Thyroid gland (tissue), 4 donors: ENCODE data around the gene NFU1.

Experiments
- POLR2A ChIP-seq, 2 donors: fragments of 450-650 bp; IDR thresholded peaks; one replicate each; pipeline ENCODE4 v1.6.1; 2017; ENCODE audit warnings: antibody characterized with exemption in 2 of 2, mild to moderate bottlenecking in 2 of 2, moderate library complexity in 1 of 2
- TF ChIP-seq, protein P1 (sequence below), 6 experiments: fragments of 200-600 bp in 3 of 6; fragments of 450-650 bp in 3 of 6; sonication (generic) in 3 of 6; IDR thresholded peaks; one replicate each; pipeline ENCODE4 v1.5.1; 2016 to 2019; ENCODE audit warnings: antibody characterized with exemption in 6 of 6, mild to moderate bottlenecking in 2 of 6, inconsistent platforms in 1 of 6, moderate library complexity in 1 of 6

DNA sequence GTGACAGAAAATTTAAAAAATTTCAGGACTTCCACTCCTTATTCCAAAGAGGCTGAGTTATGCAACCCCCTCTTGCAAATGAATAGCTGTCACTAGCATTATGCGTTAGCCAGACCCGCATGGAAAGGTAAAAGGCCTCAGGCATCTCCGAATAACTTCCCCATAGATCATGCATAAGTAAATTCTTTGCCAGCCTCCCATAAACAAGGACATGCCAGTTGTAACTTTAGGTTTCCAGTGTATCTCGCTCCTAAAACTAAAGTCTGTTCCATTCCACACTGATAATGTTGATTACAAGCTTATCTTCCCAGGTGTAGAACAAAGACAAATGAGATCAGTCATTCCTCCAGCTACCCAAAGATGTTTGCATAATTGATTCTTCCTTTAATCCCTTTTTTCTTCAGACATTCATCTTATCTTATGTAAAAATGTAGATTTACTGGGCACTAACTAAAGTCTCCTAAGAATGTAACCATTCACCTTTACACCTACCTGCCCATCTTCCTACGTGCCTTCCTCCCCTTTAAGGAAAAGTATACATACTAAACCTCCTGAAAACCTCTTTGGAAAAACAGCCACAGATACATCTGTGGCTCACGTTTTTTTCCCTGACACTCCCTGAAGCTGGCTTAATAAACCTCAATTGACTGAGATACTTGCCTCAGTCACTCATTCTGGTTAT is 13.6 kb upstream of the NFU1 start:
- TF ChIP-seq, protein P1, sequence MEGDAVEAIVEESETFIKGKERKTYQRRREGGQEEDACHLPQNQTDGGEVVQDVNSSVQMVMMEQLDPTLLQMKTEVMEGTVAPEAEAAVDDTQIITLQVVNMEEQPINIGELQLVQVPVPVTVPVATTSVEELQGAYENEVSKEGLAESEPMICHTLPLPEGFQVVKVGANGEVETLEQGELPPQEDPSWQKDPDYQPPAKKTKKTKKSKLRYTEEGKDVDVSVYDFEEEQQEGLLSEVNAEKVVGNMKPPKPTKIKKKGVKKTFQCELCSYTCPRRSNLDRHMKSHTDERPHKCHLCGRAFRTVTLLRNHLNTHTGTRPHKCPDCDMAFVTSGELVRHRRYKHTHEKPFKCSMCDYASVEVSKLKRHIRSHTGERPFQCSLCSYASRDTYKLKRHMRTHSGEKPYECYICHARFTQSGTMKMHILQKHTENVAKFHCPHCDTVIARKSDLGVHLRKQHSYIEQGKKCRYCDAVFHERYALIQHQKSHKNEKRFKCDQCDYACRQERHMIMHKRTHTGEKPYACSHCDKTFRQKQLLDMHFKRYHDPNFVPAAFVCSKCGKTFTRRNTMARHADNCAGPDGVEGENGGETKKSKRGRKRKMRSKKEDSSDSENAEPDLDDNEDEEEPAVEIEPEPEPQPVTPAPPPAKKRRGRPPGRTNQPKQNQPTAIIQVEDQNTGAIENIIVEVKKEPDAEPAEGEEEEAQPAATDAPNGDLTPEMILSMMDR (IDR thresholded peaks at IDR 0.05): no peak
- no peak for TF ChIP-seq POLR2A (IDR thresholded peaks at IDR 0.05)
